Measurements from ENCODE around the gene NDUFS4.
"Not testable (repeated sequence)": the region's sequence is repeated elsewhere in the genome, so short reads cannot be mapped to it uniquely, and the experiment has no call there.

NDUFS4 gene

DNA sequence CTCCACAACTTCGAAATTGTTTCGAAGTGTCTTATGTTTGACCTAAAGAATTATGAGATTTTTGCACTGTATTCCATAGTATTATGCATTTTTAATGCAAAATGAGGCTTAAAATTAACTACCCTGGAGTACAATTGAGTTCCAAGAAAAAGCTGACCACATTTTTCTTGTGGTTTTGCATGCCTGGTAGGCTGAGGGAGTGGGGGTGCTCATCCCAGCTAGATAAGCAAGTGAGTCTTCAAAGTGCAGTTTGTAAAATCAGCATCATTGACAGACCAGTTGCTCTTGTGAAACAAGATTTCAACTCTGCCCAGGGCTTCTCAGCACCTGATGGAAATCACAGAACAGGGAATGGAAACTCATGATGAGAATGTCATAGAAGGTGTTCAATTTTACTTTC, 17.0 kb upstream of the NDUFS4 start:
- no peak overlapping the region for H3K4me3 ChIP-seq (ENCODE audit: low read depth, low read length)
- TF ChIP-seq, protein P1, sequence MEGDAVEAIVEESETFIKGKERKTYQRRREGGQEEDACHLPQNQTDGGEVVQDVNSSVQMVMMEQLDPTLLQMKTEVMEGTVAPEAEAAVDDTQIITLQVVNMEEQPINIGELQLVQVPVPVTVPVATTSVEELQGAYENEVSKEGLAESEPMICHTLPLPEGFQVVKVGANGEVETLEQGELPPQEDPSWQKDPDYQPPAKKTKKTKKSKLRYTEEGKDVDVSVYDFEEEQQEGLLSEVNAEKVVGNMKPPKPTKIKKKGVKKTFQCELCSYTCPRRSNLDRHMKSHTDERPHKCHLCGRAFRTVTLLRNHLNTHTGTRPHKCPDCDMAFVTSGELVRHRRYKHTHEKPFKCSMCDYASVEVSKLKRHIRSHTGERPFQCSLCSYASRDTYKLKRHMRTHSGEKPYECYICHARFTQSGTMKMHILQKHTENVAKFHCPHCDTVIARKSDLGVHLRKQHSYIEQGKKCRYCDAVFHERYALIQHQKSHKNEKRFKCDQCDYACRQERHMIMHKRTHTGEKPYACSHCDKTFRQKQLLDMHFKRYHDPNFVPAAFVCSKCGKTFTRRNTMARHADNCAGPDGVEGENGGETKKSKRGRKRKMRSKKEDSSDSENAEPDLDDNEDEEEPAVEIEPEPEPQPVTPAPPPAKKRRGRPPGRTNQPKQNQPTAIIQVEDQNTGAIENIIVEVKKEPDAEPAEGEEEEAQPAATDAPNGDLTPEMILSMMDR (IDR thresholded peaks at IDR 0.05; ENCODE audit: low read depth, low read length): no peak

DNA sequence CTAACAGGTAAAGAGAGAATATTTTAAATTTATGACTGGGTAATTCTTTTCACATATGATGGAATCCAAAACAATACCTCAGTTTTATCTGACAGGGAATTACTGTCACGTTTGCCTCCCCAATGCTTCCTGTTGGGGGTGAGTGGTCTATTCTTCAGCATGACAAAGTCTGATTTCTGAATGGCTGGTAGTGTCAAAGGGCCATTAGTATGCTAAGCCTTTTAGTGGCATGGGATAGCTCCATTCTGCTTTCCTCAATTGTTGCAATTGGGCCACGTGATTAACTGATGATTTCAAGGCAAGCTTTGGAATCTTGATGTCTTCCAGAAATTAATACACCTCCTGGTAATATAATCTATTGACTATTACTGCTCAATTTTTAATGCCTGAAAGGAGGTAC, 14.7 kb upstream of the NDUFS4 start:
- TF ChIP-seq, protein P1 (IDR thresholded peaks at IDR 0.05; ENCODE audit: low read depth, low read length): no peak
- no peak overlapping the region for H3K4me3 ChIP-seq (ENCODE audit: low read depth, low read length)

DNA sequence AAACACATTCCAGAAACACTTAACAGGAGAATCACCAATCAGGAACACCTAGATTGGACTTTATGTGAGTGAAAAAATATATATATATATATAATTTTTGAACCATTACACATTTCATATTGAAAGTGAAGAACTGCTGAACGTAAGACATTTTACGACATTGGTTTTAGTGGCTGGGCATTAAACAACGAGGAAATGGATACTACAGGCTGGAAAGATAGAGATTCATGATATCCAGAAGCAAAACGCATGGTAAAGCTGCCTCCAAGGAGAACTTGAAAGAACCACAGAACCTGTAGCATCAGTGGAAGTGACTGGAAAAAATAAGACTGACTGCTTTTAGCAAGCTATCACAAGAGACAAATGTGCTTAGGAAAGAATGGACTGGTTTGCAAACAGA, 13.2 kb upstream of the NDUFS4 start:
- TF ChIP-seq, protein P1 (IDR thresholded peaks at IDR 0.05; ENCODE audit: low read depth, low read length): no peak

DNA sequence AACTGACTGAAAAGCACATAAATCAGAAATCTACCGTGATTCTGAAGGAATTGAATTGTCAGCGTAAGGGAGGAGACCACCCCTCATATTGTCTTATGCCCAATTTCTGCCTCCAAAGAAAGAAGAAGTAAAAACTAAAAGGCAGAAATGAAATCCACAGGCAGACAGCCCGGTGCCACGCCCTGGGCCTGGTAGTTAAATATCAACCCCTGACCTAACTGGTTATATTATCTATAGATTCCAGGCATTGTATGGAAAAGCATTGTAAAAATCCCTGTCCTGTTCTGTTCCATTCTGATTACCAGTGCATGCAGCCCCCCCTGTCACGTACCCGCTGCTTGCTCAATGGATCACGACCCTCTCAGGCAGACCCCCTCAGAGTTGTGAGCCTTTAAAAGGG, 11.9 kb upstream of the NDUFS4 start:
- H3K4me3 ChIP-seq (ENCODE audit: low read depth, low read length): not testable (repeated sequence)

More for the DNA sequence above, 13.2 kb upstream of the NDUFS4 start:
- H3K4me3 ChIP-seq (ENCODE audit: low read depth, low read length): no peak overlapping the region

DNA sequence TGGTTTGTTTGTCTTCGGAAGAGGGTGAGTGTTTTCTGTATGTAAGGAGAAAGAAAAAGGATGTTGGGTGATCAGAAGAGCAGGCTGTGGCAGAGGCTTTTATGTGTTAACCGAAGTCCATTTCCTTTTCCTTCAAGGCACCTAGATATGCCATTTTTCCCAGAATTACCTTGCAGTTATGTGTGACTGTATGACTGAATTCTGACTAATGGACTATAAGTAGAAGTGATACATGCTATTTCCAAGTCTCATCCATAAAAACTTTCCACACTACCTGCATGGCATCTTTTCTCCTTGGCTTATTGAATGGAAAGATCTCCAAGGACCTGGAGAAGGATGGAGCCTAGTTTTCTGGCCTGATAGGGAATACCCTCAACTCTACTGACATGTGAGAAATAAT, 10.6 kb upstream of the NDUFS4 start:
- H3K4me3 ChIP-seq (ENCODE audit: low read depth, low read length): no peak overlapping the region
- TF ChIP-seq, protein P1 (IDR thresholded peaks at IDR 0.05; ENCODE audit: low read depth, low read length): no peak

DNA sequence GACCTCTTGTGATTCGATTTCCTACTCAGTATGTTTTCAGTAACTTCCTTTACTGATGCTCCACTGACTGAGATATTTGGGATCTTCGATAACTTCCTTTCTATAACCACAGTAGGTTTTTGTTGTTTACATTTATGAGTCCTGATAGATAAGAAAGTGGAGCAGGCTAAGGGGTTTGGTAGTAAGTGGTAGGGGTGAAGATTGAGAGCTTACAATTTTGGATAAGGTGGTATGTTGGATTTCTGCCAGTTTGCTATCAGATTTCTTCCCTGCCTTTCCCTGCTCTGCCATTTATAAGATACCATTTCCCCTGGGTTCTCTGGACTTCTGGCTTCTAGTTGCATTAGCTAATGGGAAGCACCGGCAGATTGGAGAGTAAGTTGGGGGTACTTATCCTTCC, 7.9 kb upstream of the NDUFS4 start:
- no peak overlapping the region for H3K4me3 ChIP-seq (ENCODE audit: low read depth, low read length)
- TF ChIP-seq, protein P1 (IDR thresholded peaks at IDR 0.05; ENCODE audit: low read depth, low read length): no peak

DNA sequence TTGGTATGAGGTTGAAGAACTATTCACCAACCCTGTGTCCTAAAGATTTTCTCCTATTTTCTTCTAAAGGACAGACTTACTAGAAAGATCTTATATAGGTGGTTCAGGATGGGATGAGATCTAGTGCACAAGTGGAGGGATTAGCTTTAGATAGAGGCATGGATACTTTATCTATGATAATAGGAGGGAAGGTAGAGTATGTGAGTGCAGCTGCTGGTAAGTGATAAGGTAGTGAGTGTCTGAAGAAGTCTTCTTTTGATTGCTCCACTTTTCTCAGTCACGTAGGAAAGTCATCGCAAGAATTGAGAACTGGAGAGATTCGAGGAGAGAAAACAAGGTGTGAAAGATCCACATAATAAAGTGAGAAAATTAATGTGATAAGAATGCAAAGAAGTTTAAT, 6.0 kb upstream of the NDUFS4 start:
- TF ChIP-seq, protein P1 (IDR thresholded peaks at IDR 0.05; ENCODE audit: low read depth, low read length): no peak
- H3K4me3 ChIP-seq (ENCODE audit: low read depth, low read length): no peak overlapping the region

DNA sequence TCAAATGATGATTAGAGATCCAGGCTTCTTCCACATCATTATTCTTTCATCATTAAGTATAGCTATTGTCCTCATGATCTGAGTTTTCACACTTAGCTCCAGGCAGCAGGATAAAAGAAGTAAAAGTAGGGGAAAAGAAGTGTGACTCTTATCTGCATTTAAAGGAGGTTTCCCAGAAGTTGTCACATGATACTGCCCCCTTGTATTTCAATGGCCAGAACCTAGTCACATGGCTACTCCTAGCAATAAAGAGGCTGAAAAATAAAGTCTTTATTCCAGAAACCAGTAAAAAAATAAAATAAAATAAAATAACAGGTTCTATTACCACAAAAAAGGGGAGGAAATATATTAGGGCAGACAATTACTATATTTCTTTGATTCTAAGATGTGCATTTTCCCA, 5.3 kb upstream of the NDUFS4 start:
- H3K4me3 ChIP-seq (ENCODE audit: low read depth, low read length): no peak overlapping the region
- TF ChIP-seq, protein P1 (IDR thresholded peaks at IDR 0.05; ENCODE audit: low read depth, low read length): no peak

Data from WI38 (cell line).